HFFc6 (cell line): ENCODE results near the gene CPSF4L. TPM values are rescaled to one million over a fixed set of nuclear protein-coding genes. Genes with fewer than 3 reads are reported as not detected.

Source experiments
- DNase-seq: peaks from one replicate; pipeline ENCODE4 v3.0.0-alpha.2; 2018
- H3K27ac Mint-ChIP-seq: 2 replicates; pipeline ENCODE4 v1.8.0; 2020; ENCODE audit warnings: mild to moderate bottlenecking, mixed read lengths
- H3K27me3 Mint-ChIP-seq: 2 replicates; pipeline ENCODE4 v1.8.0; 2021; ENCODE audit warnings: mild to moderate bottlenecking, moderate library complexity, mixed read lengths; ENCODE audit not compliant: insufficient read depth
- H3K36me3 Mint-ChIP-seq: 2 replicates; pipeline ENCODE4 v1.8.0; 2021; ENCODE audit warnings: low read depth, mixed read lengths
- H3K4me1 Mint-ChIP-seq: 2 replicates; pipeline ENCODE4 v1.8.0; 2020; ENCODE audit warnings: low read depth, mixed read lengths
- H3K4me3 Mint-ChIP-seq: 2 replicates; pipeline ENCODE4 v1.8.0; 2020; ENCODE audit warnings: mild to moderate bottlenecking, moderate library complexity, mixed read lengths
- H3K9me3 Mint-ChIP-seq: 2 replicates; pipeline ENCODE4 v1.8.0; 2020; ENCODE audit warnings: mild to moderate bottlenecking, mixed read lengths
- total RNA-seq, 6 experiments: library from RNA; stranded (reverse); fragmentation: NEBNext Ultra II Directional; extraction: Animal tissue kit (Norgen Biotek cat#: 25700); gene quantifications; 2 replicates in 1 of 6; 3 replicates in 5 of 6; pipeline ENCODE4 v1.2.3, GENCODE V29; 2021
- TF ChIP-seq, protein P1 (sequence below): fragments of 200-600 bp; sonication (generic); IDR thresholded peaks from 2 replicates; pipeline ENCODE4 v1.5.0; 2021; ENCODE audit warnings: antibody characterized with exemption, mild to moderate bottlenecking

CPSF4L gene
- total RNA-seq, 6 experiments from 2014 or later, result not detected

- Mint-ChIP-seq H3K4me1 (peaks cover 14% of the 10 kb centered on the region), H3K27me3 (peaks cover 3% of the 10 kb centered on the region; the same call in 1 of the 2 replicates), H3K36me3 (peaks cover 24% of the 10 kb centered on the region), H3K9me3 (no peaks in the 10 kb centered on the region), H3K27ac (no peak overlapping the region), H3K4me3 (no peak overlapping the region)
- no peak for DNase-seq
- TF ChIP-seq, protein P1, sequence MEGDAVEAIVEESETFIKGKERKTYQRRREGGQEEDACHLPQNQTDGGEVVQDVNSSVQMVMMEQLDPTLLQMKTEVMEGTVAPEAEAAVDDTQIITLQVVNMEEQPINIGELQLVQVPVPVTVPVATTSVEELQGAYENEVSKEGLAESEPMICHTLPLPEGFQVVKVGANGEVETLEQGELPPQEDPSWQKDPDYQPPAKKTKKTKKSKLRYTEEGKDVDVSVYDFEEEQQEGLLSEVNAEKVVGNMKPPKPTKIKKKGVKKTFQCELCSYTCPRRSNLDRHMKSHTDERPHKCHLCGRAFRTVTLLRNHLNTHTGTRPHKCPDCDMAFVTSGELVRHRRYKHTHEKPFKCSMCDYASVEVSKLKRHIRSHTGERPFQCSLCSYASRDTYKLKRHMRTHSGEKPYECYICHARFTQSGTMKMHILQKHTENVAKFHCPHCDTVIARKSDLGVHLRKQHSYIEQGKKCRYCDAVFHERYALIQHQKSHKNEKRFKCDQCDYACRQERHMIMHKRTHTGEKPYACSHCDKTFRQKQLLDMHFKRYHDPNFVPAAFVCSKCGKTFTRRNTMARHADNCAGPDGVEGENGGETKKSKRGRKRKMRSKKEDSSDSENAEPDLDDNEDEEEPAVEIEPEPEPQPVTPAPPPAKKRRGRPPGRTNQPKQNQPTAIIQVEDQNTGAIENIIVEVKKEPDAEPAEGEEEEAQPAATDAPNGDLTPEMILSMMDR, result no peak
Measured at GRCh38 chr17:73214008-73214407, 47.7 kb downstream of the CPSF4L start.

DNA sequence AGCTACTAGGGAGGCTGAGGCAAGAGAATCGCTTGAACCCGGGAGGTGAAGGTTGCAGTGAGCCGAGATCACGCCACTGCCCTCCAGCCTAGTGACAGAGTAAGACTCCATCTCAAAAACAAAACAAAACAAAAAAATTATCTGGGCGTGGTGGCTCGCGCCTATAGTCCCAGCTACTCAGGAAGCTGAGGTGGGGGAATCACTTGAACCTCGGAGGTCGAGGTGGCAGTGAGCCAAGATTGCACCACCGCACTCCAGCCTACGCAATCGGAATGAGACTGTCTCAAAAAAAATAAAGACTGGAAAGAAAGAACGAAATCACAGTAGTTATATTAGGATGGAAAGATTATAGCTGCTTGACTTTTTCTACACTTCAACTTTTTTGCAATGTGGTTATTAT is 49.9 kb downstream of the CPSF4L start:
- Mint-ChIP-seq H3K9me3 (no peaks in the 10 kb centered on the region), H3K4me1 (peaks cover 21% of the 10 kb centered on the region), H3K27me3 (peaks cover 2% of the 10 kb centered on the region; the same call in 1 of the 2 replicates), H3K36me3 (peaks cover 42% of the 10 kb centered on the region), H3K27ac (no peak overlapping the region), H3K4me3 (no peak overlapping the region)
- no peak for DNase-seq
- TF ChIP-seq, protein P1, result no peak

- Mint-ChIP-seq H3K9me3 (no peaks in the 10 kb centered on the region), H3K27me3 (0 out of 2 replicates have a peak, but pooled peaks cover 2% of the 10 kb centered on the region), H3K4me3 (peak overlapping the region; percentile 7; the same call in 1 of the 2 replicates), H3K27ac (peak overlapping the region; percentile 78), H3K36me3 (peaks cover 41% of the 10 kb centered on the region), H3K4me1 (peaks cover 21% of the 10 kb centered on the region)
- TF ChIP-seq, protein P1, result peak; percentile 74
- no peak for DNase-seq
Measured at GRCh38 chr17:73210002-73210678, 51.5 kb downstream of the CPSF4L start.

- peaks cover 41% of the 10 kb centered on the region for H3K36me3 Mint-ChIP-seq
- H3K27ac Mint-ChIP-seq, result peak overlapping the region; percentile 78; the same call in 1 of the 2 replicates
- no peak overlapping the region for H3K4me3 Mint-ChIP-seq
Measured at GRCh38 chr17:73209436-73209835, 52.2 kb downstream of the CPSF4L start.

GRCh38 chr17:73208139-73208827 is 53.4 kb downstream of the CPSF4L start:
- TF ChIP-seq, protein P1, result no peak
- Mint-ChIP-seq H3K4me3 (no peak overlapping the region), H3K9me3 (no peaks in the 10 kb centered on the region), H3K36me3 (peaks cover 49% of the 10 kb centered on the region), H3K4me1 (peaks cover 26% of the 10 kb centered on the region), H3K27me3 (0 out of 2 replicates have a peak, but pooled peaks cover 2% of the 10 kb centered on the region), H3K27ac (peak overlapping the region; percentile 37)
- no peak for DNase-seq

More at GRCh38 chr17:73209436-73209835, 52.2 kb downstream of the CPSF4L start:
- Mint-ChIP-seq H3K27me3 (0 out of 2 replicates have a peak, but pooled peaks cover 2% of the 10 kb centered on the region), H3K4me1 (peaks cover 21% of the 10 kb centered on the region), H3K9me3 (no peaks in the 10 kb centered on the region)
- DNase-seq, result no peak
- TF ChIP-seq, protein P1, result no peak
